Measurements from ENCODE around the gene HBE1.
"Not testable (repeated sequence)": the region's sequence is repeated elsewhere in the genome, so short reads cannot be mapped to it uniquely, and the experiment has no call there.

The HBE1 gene

DNA sequence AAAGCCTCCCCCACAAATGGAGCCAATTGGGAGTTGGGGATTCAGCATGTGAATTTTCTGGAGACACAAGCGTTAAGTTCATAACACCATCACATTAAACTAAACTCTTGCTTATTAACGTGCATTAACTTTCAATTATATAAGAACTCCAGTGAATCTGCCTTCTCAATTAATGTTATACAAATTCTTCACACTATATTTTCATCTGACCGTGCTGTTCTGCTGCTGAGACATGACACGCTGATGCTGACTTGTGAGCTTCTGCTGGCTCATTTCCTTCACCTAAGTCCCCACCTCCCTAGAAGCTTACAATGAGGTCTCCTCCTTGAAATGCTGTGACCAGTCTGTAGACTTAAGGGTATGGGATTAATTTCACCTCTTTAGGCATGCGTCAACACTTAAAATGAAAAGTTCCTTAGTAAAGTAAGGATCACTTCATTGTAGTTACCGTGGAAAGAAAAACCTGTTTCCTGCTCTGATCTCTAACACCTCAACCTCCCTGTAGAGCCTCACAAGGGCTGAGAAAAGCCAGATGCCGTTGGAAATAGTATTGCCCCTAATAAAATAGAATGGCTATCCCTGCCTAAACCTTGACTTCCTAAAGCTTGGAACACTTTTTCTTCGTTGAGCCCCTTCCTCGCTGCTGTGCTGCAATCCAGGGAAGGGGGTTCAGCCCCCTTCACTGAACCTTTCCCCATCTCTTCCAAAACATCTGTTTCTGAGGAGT is 17.4 kb downstream of the HBE1 start:
- DNase-seq: no peak

DNA sequence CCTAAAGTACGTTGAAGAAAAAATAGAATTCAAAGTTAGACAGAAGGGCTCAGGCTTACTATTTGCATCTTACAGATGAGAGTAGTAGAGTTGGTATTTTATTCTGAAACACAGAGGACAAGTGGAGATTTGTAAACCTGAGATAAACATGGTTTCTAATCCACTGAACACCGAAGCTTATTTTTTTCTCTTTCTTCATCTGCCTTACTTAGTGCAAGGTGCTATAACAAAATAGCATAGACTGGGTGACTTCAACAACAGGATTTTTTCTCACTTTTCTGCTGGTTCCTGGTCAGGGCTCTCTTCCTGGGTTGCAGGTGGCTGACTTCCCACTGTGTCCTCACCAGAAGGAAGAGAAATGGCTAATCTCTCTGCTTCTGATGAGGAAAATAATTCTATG is 18.0 kb downstream of the HBE1 start:
- no peak for DNase-seq

DNA sequence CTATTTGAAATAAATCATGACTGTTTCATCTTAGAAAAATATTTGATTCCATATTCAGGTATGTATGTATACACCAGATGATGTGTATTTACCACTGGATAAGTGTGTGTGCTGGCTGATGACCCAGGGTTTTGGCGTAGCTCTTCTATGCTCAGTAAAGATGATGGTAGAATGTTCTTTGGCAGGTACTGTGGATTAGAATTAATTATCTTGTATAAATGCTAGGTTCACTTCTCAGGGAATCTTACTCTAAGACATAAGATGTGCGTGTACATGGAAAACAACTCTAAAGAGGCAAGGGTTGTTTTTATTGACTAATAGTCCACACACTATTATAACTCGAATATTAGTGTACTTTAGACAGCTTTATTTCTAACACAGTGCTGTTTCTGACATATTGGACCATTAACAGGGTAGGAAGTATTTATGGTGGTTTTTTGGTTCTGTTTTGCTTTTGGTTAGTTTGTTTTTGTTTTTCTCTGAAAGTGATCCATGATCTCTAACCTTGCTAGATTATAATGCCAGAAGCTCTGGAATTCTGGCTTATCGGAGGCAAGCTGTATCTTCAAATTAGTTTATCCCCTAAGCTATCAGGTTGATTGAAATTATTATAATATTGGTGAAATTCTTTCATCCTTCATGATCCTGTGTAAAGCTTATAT is 19.1 kb downstream of the HBE1 start:
- no peak for DNase-seq

DNA sequence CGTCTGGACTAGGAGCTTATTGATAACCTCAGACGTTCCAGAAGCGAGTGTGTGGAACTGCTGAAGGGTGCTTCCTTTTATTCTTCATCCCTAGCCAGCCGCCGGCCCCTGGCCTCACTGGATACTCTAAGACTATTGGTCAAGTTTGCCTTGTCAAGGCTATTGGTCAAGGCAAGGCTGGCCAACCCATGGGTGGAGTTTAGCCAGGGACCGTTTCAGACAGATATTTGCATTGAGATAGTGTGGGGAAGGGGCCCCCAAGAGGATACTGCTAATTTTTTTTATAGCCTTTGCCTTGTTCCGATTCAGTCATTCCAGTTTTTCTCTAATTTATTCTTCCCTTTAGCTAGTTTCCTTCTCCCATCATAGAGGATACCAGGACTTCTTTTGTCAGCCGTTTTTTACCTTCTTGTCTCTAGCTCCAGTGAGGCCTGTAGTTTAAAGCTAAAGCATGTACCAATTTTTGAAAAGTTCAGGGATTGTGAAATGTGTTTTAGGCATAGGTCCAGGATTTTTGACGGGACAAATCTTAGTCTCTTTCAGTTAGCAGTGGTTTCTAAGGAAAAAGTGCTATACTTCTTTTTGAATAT is 19.8 kb downstream of the HBE1 start, which contains the start of gene HBG1:
Gene HBG1, minus strand, starts transcription at position 51 of the 590 bp plus-strand sequence. CDS start 53 bp downstream, outside the sequence.
- DNase-seq: not testable (repeated sequence)

DNA sequence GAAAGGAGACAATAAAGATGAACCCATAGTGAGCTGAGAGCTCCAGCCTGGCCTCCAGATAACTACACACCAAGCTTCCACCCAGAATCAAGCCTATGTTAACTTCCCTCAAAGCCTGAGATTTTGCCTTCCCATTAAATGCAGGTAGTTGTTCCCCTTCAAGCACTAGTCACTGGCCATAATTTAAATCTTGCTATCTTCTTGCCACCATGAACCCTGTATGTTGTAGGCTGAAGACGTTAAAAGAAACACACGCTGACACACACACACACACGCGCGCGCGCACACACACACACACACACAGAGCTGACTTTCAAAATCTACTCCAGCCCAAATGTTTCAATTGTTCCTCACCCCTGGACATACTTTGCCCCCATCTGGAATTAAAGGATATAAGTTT is 21.2 kb downstream of the HBE1 start:
- DNase-seq: not testable (repeated sequence)

DNA sequence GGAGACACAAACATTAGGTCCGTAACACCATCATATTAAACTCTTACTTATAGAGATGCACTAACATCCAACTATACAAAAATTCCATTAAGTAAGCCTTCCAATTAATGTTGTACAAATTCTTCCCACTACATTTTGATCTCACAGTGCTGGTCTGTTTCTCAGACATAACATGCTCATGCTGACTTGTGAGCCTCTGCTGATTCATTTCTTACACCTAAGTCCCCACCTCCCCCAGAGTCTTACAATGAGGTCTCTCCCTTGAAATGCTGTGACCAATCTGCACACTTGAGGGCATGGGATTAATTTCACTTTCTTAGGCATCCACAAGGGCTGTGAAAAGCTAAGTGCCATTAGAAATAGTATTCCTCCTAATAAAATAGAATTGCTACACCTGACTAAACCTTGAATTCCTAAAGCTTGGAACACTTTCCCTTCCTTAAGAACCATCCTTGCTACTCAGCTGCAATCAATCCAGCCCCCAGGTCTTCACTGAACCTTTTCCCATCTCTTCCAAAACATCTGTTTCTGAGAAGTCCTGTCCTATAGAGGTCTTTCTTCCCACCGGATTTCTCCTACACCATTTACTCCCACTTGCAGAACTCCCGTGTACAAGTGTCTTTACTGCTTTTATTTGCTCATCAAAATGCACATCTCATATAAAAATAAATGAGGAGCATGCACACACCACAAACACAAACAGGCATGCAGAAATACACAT is 22.1 kb downstream of the HBE1 start:
- no peak for DNase-seq

DNA sequence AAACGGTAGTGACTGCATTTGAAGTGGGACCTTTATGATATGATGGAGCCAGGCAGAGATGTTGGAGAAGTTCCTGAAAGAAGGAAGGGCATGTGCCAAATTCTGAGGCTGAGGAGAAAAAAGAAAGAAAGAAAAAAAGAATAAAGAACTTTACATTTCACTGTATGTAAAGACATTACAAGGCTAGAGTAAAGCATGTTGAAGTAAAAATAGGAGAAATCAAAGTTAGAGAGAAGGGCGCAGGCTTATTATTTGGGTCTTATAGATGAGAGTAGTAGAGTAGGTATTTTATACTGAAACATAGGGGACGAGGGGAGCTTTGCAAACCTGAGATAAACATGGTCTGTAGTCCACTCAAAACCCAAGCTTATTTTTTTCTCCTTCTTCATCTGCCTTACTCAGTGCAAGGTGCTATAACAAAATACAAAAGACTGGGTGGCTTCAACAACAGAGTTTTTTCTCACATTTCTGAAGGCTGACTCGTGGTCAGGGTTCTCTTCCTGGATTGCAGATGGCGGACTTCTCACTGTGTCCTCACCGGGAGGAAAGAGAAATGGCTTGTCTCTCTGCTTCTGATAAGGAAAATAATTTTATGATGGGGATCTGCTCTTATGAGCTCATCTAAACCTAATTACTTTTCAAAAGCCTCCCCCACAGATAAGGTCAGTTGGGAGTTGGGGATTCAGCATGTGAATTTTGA is 22.8 kb downstream of the HBE1 start:
- DNase-seq: no peak

DNA sequence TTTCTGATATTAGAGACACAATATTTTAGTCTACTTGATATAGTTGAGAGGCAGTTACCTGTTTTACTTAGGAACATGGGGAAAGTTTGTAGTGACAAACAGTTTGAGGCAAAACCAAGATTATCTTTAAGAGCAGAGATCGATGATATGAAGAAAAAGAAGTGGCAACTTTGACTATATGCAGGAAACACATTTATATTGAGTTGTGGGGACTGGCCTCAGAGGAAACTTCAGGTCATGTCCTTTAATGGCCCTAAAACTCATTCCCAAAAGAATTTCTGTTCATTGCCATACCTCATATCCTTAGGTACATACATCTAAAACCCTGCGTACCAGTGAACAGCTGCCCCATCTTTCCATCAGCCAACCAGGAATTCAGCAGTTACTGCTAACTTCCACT is 24.6 kb downstream of the HBE1 start:
- DNase-seq: no peak

DNA sequence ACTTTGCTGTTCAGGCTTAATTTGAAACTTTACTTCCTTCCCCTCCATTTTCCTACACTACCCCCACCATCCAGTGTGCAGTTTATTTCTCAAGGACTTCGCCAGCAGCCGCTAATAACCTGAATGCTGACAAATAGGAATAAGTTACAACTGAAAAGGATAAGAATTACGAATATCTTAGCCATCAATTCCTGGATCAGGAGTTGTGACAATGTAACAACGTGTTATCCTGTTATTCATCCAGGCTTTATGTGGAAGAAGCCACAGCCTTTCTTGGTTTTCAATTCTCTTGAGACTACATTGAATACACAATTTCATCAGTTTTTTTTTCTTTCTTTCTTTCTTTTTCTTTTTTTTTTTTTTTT is 25.9 kb downstream of the HBE1 start:
- DNase-seq: no peak

DNA sequence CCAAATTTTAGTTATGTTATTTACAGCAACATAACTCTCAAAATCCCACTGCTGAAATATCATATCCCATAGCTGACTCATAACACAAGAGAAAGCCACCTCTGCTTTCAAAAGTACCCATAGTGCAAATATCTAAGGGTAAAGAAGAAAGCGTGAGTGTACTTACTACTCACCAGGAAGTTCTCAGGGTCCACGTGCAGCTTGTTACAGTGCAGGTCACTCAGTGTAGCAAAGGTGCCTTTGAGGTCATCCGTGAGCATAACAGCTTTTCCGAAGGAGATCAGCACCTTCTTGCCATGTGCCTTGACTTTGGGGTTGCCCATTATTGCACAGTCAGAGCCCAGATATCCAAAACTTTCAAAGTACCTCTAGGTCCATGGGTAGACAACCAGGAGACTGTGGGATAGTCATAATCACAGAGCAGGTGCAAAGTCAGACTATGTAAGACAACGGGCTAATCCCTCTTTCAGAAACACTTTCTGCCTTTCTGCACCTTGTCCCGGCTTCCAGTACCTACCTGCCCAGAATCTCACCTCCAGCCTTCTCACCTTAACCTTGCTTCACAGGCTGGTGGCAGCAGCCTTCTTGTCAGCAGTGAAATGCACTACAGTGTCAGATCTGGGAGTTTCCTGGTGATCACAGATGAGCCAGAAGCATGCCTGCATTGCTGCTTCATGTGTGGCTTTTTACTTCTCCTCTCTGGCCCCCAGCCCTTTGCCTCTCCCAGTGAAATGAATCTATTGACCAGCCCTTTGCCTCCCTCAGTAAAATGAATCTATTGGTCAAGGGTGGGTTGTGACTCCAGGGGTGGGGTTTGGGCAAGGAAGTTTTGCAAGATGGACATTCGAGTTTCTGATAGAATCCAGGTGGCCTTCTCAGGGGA is 26.6 kb downstream of the HBE1 start:
- DNase-seq: no peak

DNA sequence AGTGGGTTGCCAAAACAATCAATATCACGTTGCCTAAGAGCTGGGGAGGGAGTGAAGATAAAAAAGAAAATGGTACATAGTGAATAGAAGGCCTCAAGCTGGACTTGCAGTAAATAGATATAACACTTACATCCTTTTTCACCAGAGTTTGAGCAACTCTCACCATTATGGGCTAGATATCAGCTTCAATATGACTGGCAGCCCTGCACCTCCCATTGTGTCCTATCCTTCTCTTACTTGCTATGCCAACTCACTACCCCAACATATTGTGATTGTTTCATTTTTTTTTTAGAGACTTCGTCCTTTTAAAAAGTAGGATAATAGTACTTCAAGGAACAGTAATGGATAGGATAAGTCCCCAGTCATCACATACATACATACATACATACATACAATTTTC is 27.5 kb downstream of the HBE1 start:
- DNase-seq: no peak

DNA sequence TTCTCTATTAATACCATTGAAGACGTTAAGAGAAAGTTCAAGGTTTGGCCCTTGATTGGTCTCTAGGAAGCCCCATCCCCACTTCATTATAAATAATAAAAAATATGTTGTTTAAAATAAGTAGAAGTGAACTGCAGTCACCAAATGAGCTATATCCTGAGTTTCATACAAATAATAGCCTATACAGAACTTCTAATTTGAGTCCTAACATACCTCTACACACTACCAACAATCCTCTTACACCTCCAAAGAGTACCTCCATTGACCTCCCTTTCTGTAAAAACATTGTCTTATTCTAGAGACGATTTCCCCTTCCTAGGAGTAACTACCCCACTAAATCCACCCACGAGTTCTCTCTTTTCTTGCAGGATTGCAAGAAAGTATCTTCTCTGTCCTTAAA is 28.3 kb downstream of the HBE1 start:
- DNase-seq: no peak

DNA sequence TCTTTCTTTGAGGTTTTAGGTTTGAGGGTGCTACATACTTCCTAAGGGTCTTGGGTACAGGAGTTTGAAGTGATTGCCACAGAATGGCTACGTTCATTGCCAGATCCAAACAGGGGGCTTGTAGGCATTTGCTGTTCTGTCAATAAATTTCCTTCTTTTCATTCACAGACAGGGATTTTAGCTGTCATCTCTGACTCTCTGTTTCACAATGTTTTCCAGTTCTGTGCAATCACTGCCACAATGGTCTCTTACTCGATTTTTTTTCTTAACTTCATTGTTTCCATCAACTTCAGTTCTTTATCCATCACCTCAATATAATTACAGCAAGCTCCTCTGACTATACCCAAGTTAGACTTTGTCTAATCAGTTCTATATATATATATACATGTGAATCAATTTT is 29.3 kb downstream of the HBE1 start:
- DNase-seq: no peak

DNA sequence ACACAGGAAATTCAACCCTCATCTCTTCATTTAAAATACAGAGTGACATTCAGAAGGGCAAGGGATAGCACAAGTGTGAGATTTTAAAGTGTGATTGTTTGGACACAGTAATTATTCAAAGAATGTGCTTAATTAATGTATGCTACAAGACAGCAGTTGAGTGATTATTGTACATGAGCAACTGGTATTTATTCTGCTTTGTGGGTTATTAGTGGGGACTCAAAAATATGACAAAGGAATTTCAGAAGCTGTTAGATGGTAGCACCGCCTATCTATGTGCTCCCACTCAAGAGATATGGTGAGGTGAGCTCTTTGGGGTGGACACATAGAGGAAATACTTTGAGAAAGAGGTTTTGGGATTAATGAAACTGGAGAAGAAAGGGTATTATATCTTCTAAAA is 29.7 kb downstream of the HBE1 start:
- DNase-seq: no peak

DNA sequence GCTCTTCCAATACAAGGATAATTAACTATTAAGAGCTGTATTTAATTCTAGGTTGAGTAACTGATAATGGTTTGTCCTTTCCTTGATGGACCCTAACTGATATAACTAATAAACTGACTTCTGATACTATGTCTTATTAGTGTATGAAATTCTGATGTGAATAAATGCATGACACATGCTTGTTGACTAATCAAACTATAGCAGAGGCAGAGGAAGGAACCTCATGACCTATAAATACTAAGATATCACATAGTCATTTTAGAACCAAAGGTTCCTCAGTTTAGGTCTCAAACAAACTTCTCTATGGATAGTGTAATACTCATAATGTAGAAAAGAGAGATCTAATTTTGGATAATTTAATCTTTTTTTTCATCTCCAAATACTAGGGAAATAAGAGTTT is 30.7 kb downstream of the HBE1 start:
- DNase-seq: no peak

DNA sequence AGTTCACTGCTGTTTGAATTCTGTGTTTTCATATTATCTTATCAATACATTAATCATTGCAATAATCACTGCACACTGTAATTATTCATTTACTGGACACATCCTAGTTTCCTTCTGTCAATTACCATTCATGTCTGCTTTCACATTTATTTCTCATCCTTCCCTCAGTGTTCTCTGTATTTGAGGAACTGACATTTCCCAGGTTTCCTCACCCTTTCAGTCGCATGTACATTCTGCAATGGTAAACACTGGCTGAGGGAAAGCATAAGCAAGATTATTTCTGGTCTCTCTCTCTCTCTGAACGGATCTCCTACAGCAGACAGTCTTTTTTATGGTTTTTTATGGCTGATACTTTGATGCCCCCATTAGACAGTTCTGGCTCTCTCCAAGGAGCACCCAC is 31.3 kb downstream of the HBE1 start:
- DNase-seq: no peak

DNA sequence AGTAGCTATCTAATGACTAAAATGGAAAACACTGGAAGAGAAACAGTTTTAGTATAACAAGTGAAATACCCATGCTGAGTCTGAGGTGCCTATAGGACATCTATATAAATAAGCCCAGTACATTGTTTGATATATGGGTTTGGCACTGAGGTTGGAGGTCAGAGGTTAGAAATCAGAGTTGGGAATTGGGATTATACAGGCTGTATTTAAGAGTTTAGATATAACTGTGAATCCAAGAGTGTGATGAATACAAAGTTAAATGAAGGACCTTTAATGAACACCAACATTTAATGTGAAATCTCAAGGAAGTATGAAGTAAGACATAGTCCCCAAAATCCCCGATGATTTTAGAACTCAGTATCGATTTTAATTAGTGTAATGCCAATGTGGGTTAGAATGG is 32.3 kb downstream of the HBE1 start:
- no peak for DNase-seq

DNA sequence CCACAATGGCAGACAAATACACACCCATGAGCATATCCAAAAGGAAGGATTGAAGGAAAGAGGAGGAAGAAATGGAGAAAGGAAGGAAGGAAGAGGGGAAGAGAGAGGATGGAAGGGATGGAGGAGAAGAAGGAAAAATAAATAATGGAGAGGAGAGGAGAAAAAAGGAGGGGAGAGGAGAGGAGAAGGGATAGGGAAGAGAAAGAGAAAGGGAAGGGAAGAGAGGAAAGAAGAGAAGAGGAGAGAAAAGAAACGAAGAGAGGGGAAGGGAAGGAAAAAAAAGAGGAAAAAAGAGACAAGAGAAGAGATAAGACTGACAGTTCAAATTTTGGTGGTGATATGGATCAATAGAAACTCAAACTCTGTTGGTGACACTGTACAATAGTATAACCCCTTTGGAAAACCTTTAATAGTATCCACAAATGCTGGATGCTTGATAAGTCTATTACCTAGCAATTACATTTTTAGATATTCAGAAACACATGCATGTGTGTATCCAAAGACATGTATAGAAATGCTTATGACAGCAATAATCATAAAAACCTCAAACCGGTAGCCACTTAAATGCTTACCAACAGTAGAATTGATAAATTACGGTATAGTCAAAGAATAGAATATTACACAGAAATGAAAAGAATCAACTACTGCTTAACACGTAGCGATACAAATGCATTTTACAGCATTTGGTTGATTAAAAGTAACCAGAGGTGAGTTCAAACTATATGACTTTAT is 34.2 kb downstream of the HBE1 start:
- DNase-seq: no peak

DNA sequence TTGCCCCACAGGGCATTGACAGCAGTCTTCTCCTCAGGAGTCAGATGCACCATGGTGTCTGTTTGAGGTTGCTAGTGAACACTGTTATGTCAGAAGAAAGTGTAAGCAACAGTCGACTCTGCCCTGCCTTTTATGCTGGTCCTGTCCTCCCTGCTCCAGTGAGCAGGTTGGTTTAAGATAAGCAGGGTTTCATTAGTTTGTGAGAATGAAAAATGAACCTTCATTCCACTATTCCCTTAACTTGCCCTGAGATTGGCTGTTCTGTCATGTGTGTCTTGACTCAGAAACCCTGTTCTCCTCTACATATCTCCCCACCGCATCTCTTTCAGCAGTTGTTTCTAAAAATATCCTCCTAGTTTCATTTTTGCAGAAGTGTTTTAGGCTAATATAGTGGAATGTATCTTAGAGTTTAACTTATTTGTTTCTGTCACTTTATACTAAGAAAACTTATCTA is 35.3 kb downstream of the HBE1 start, which contains the start of gene HBD:
Gene HBD, minus strand, starts transcription at position 103 of the 454 bp plus-strand sequence. Its CDS starts 50 bp downstream, at position 53.
- peak; percentile 1 for DNase-seq

DNA sequence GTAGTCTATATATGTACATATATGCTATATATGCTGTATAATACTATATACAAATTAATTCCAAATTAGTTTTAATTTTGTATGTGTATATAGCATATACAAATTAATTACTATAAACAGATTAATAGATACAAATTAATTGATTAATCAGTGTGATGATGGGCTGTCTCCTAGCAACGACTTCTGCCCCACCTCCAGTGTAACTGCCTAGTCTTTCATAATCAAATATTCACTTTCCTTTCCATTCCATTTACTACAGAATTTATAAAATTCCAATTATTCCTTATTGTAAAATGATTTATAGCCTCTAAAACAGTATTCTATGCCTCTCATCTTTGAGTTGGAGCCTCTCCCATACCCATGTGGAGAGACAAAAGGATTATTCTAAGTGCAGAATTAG is 36.4 kb downstream of the HBE1 start:
- DNase-seq: no peak

DNA sequence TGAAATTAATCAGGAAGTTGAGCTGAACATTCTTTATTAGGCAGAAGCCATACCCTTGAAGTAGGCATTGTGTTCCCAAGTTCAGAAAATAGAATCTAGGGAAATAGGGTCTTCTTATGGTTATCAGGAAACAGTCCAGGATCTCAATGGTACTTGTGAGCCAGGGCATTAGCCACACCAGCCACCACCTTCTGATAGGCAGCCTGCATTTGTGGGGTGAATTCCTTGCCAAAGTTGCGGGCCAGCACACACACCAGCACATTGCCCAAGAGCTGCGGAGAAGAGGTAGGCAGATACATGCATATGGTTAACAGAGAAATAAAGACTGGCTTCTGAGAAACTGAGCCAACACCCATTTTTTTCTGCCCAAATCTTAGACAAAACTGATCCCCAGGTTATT is 36.9 kb downstream of the HBE1 start:
- no peak for DNase-seq

Data from CD4-positive, alpha-beta T cell treated with Interleukin-17A for 1 hour (primary cell).